Hematopoietic multipotent progenitor cell treated with erythropoietin and hydrocortisone succinate and interleukin-3 and kit ligand, for 8 days (in vitro differentiated cells): ENCODE measurements around the gene NIP7.
"Not testable (repeated sequence)": the region's sequence is repeated elsewhere in the genome, so short reads cannot be mapped to it uniquely, and the experiment has no call there.

Experiments used
- DNase-seq: peaks from one replicate; pipeline ENCODE4 v3.0.0-alpha.2; 2015

Gene NIP7

GRCh38 chr16:69339289-69340094 lies at the start of gene NIP7, which contains the start of gene COG8:
Gene NIP7 (plus strand): TSS chr16:69339772. CDS start chr16:69339830, 58 bp downstream.
Gene COG8 (minus strand): TSS chr16:69339564. CDS start chr16:69339552, 12 bp downstream.
- DNase-seq: peak; percentile 99

GRCh38 chr16:69291657-69292056 lies 47.9 kb upstream of the NIP7 start:
- not testable (repeated sequence) for DNase-seq

GRCh38 chr16:69293401-69293800 lies 46.2 kb upstream of the NIP7 start:
- DNase-seq: no peak

GRCh38 chr16:69294051-69294450 lies 45.5 kb upstream of the NIP7 start:
- no peak for DNase-seq

GRCh38 chr16:69296771-69297170 lies 42.8 kb upstream of the NIP7 start:
- not testable (repeated sequence) for DNase-seq

GRCh38 chr16:69298261-69298660 lies 41.3 kb upstream of the NIP7 start:
- DNase-seq: no peak

GRCh38 chr16:69301187-69301586 lies 38.4 kb upstream of the NIP7 start:
- no peak for DNase-seq

GRCh38 chr16:69301861-69302260 lies 37.7 kb upstream of the NIP7 start:
- no peak for DNase-seq

GRCh38 chr16:69302301-69302700 lies 37.3 kb upstream of the NIP7 start:
- no peak for DNase-seq

GRCh38 chr16:69306031-69306430 lies 33.5 kb upstream of the NIP7 start:
- no peak for DNase-seq

- DNase-seq: no peak
Observed at GRCh38 chr16:69307091-69307490, 32.5 kb upstream of the NIP7 start.

- no peak for DNase-seq
Observed at GRCh38 chr16:69307856-69308255, 31.7 kb upstream of the NIP7 start.

GRCh38 chr16:69309316-69309715 lies 30.3 kb upstream of the NIP7 start:
- DNase-seq: no peak

GRCh38 chr16:69310653-69311532 lies 28.7 kb upstream of the NIP7 start, which contains the start of gene VPS4A:
Gene VPS4A (plus strand): TSS chr16:69311350. CDS start chr16:69311512, 162 bp downstream.
- DNase-seq: peak; percentile 93

GRCh38 chr16:69311533-69312387 lies 27.8 kb upstream of the NIP7 start:
- DNase-seq: peak; percentile 29

GRCh38 chr16:69313469-69313868 lies 26.1 kb upstream of the NIP7 start:
- DNase-seq: no peak

- no peak for DNase-seq
Observed at GRCh38 chr16:69314534-69314933, 25.0 kb upstream of the NIP7 start.

- DNase-seq: no peak
Observed at GRCh38 chr16:69315486-69316311, 23.9 kb upstream of the NIP7 start.

- DNase-seq: no peak
Observed at GRCh38 chr16:69316595-69317034, 23.0 kb upstream of the NIP7 start.

- no peak for DNase-seq
Observed at GRCh38 chr16:69318177-69318910, 21.2 kb upstream of the NIP7 start.

- DNase-seq: no peak
Observed at GRCh38 chr16:69318911-69319289, 20.7 kb upstream of the NIP7 start.
